SK-N-SH treated with all-trans-retinoic acid at 6 μM for 48 hours (cell line): Measurements from ENCODE around the gene CGRRF1.

Source experiments
- ATAC-seq: fragments of 200-7000 bp; cut with Tn5 transposase; 3 replicates; pipeline ENCODE4 v1.9.1; 2020; ENCODE audit warnings: mild to moderate bottlenecking, moderate library complexity
- ARNTL ChIP-seq: fragments of 450-650 bp; formaldehyde crosslinking; IDR thresholded peaks from 2 replicates; pipeline ENCODE4 v1.5.0; 2020; ENCODE audit warnings: low read depth, mild to moderate bottlenecking, moderate library complexity, borderline replicate concordance
- BACH2 ChIP-seq: fragments of 250-450 bp; sonication (Bioruptor Pico); IDR thresholded peaks from 2 replicates; pipeline ENCODE4 v1.9.0; 2021; ENCODE audit warnings: mild to moderate bottlenecking, borderline replicate concordance
- CSDC2 ChIP-seq: fragments of 250-450 bp; sonication (Bioruptor Pico); IDR thresholded peaks from 2 replicates; pipeline ENCODE4 v1.5.0; 2020; ENCODE audit warnings: mild to moderate bottlenecking, moderate library complexity
- ESRRG ChIP-seq: fragments of 250-450 bp; sonication (Bioruptor Pico); IDR thresholded peaks from 2 replicates; pipeline ENCODE4 v1.6.1; 2021; ENCODE audit warnings: mild to moderate bottlenecking
- GLIS3 ChIP-seq: fragments of 250-450 bp; sonication (Bioruptor Pico); IDR thresholded peaks from 2 replicates; pipeline ENCODE4 v1.5.0; 2020; ENCODE audit warnings: mild to moderate bottlenecking, moderate library complexity
- OSR1 ChIP-seq: fragments of 250-450 bp; sonication (Bioruptor Pico); IDR thresholded peaks from 2 replicates; pipeline ENCODE4 v1.8.0; 2022; ENCODE audit warnings: moderate library complexity, mild to moderate bottlenecking, inconsistent platforms
- PPARA ChIP-seq: fragments of 250-450 bp; sonication (Bioruptor Pico); IDR thresholded peaks from 2 replicates; pipeline ENCODE4 v1.5.0; 2020; ENCODE audit warnings: mild to moderate bottlenecking, borderline replicate concordance
- RARB ChIP-seq: fragments of 250-450 bp; sonication (Bioruptor Pico); IDR thresholded peaks from 2 replicates; pipeline ENCODE4 v1.8.0; 2021; ENCODE audit warnings: mild to moderate bottlenecking, moderate library complexity
- SNAI2 ChIP-seq: fragments of 250-450 bp; sonication (Bioruptor Pico); IDR thresholded peaks from 2 replicates; pipeline ENCODE4 v1.5.0; 2020; ENCODE audit warnings: mild to moderate bottlenecking, moderate library complexity
- TCF4 ChIP-seq: fragments of 250-450 bp; sonication (Bioruptor Pico); IDR thresholded peaks from 2 replicates; pipeline ENCODE4 v1.8.0; 2021; ENCODE audit warnings: mild to moderate bottlenecking, moderate library complexity, borderline replicate concordance
- TOX ChIP-seq: fragments of 250-450 bp; sonication (Bioruptor Pico); IDR thresholded peaks from 2 replicates; pipeline ENCODE4 v1.8.0; 2021; ENCODE audit warnings: mild to moderate bottlenecking, moderate library complexity, borderline replicate concordance
- ZC3H10 ChIP-seq: fragments of 250-450 bp; sonication (Bioruptor Pico); IDR thresholded peaks from 2 replicates; pipeline ENCODE4 v1.5.1; 2021; ENCODE audit warnings: mild to moderate bottlenecking, moderate library complexity
- ZFP3 ChIP-seq: fragments of 250-450 bp; sonication (Bioruptor Pico); IDR thresholded peaks from 2 replicates; pipeline ENCODE4 v1.5.0; 2020; ENCODE audit warnings: mild to moderate bottlenecking, moderate library complexity
- ZFP30 ChIP-seq: fragments of 450-650 bp; formaldehyde crosslinking; IDR thresholded peaks from 2 replicates; pipeline ENCODE4 v1.5.0; 2022; ENCODE audit warnings: mild to moderate bottlenecking, moderate library complexity
- ZNF565 ChIP-seq: fragments of 450-650 bp; formaldehyde crosslinking; conservative IDR thresholded peaks from 2 replicates; pipeline ENCODE4 v1.5.0; 2020; ENCODE audit warnings: low read depth, mild to moderate bottlenecking, moderate library complexity
- ZNF70 ChIP-seq: fragments of 450-650 bp; formaldehyde crosslinking; IDR thresholded peaks from 2 replicates; pipeline ENCODE4 v1.5.0; 2020; ENCODE audit warnings: mild to moderate bottlenecking, moderate library complexity
- ZNF8 ChIP-seq: fragments of 450-650 bp; formaldehyde crosslinking; IDR thresholded peaks from 2 replicates; pipeline ENCODE4 v1.5.0; 2020; ENCODE audit warnings: mild to moderate bottlenecking, moderate library complexity
- TF ChIP-seq, protein P1 (sequence below): fragments of 250-450 bp; sonication (Bioruptor Pico); IDR thresholded peaks from 2 replicates; pipeline ENCODE4 v1.5.0; 2020; ENCODE audit warnings: mild to moderate bottlenecking, moderate library complexity
- TF ChIP-seq, protein P2 (sequence below): fragments of 250-450 bp; sonication (Bioruptor Pico); IDR thresholded peaks from 2 replicates; pipeline ENCODE4 v1.5.1; 2021; ENCODE audit warnings: mild to moderate bottlenecking, moderate library complexity
- TF ChIP-seq, protein P3 (sequence below): fragments of 250-450 bp; sonication (Bioruptor Pico); IDR thresholded peaks from 2 replicates; pipeline ENCODE4 v1.8.0; 2021; ENCODE audit warnings: low read depth, mild to moderate bottlenecking, moderate library complexity, borderline replicate concordance
- TF ChIP-seq, protein P4 (sequence below): fragments of 250-450 bp; sonication (Bioruptor Pico); IDR thresholded peaks from 2 replicates; pipeline ENCODE4 v1.8.0; 2020; ENCODE audit warnings: mild to moderate bottlenecking, moderate library complexity, borderline replicate concordance

Gene CGRRF1

DNA sequence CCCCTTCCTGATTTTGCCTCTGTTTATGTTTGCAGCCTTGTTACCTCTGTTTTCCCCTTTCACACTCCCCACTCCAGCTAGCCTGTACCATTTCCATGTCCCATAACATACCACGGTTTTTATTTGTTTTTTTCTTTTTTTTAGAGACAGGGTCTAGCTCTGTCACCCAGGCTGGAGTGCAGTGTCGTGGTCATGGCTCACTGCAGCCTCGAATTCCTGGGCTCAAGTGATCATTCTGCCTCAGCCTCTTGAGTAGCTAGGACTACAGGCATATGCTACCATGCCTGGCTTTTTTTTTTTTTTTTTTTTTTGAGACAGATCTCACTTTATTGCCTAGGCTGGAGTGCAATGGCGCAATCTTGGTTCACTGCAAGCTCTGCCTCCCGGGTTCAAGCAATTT lies 38.8 kb downstream of the CGRRF1 start (continued):
- TF ChIP-seq ZC3H10 (CRISPR knock-in tag) (no peak), PPARA (CRISPR knock-in tag) (no peak), BACH2 (no peak), ZNF565 (no peak)

DNA sequence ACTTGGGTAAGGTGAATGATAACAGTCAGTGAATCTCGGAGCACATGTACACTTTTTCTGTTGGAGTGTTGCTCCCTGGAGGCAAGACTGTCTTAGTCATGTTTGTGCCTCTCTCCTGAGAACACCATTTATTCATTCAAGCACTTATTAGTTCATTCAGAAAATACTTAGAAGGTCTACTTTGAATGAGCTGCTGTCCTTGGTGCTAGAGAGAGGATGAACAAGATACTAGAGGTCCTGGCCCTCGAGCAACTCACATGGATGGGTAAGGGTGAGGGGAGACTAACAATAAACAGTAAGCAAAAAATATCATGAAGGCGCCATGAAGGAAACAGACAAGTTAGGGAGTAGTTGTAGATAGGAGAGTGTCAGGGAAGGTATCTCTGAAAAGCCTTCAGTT lies 40.2 kb downstream of the CGRRF1 start:
- no peak for ATAC-seq
- TF ChIP-seq CSDC2 (CRISPR knock-in tag) (no peak), BACH2 (no peak), SNAI2 (no peak), GLIS3 (CRISPR knock-in tag) (no peak), ZNF565 (no peak), ARNTL (CRISPR knock-in tag) (no peak), TOX (CRISPR knock-in tag) (no peak), ZNF70 (CRISPR knock-in tag) (no peak), OSR1 (no peak), PPARA (CRISPR knock-in tag) (no peak)
- TF ChIP-seq, protein P1, sequence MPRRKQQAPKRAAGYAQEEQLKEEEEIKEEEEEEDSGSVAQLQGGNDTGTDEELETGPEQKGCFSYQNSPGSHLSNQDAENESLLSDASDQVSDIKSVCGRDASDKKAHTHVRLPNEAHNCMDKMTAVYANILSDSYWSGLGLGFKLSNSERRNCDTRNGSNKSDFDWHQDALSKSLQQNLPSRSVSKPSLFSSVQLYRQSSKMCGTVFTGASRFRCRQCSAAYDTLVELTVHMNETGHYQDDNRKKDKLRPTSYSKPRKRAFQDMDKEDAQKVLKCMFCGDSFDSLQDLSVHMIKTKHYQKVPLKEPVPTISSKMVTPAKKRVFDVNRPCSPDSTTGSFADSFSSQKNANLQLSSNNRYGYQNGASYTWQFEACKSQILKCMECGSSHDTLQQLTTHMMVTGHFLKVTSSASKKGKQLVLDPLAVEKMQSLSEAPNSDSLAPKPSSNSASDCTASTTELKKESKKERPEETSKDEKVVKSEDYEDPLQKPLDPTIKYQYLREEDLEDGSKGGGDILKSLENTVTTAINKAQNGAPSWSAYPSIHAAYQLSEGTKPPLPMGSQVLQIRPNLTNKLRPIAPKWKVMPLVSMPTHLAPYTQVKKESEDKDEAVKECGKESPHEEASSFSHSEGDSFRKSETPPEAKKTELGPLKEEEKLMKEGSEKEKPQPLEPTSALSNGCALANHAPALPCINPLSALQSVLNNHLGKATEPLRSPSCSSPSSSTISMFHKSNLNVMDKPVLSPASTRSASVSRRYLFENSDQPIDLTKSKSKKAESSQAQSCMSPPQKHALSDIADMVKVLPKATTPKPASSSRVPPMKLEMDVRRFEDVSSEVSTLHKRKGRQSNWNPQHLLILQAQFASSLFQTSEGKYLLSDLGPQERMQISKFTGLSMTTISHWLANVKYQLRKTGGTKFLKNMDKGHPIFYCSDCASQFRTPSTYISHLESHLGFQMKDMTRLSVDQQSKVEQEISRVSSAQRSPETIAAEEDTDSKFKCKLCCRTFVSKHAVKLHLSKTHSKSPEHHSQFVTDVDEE: no peak

DNA sequence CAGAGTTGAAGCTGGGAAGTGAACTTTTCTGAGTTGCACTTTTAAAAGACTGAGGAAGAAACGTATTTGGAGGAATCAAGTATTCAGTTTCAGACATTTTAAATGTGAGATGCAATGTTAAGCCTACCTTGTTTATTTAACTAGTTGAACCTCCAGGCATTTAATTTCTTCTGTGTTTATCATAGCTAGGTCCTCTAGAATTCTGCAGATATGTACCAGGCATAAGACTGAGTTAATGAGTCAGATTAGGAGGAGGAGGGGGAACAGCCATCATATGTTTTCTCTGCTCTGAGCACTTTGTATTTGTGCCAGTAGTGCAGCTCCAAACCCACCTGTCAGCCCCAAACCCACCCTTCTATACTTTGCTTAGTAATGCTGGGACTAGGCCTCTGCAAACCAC lies 40.8 kb downstream of the CGRRF1 start:
- no peak for ATAC-seq
- TF ChIP-seq ZFP30 (no peak), ZNF8 (no peak), SNAI2 (no peak), ESRRG (no peak)
- TF ChIP-seq, protein P2, sequence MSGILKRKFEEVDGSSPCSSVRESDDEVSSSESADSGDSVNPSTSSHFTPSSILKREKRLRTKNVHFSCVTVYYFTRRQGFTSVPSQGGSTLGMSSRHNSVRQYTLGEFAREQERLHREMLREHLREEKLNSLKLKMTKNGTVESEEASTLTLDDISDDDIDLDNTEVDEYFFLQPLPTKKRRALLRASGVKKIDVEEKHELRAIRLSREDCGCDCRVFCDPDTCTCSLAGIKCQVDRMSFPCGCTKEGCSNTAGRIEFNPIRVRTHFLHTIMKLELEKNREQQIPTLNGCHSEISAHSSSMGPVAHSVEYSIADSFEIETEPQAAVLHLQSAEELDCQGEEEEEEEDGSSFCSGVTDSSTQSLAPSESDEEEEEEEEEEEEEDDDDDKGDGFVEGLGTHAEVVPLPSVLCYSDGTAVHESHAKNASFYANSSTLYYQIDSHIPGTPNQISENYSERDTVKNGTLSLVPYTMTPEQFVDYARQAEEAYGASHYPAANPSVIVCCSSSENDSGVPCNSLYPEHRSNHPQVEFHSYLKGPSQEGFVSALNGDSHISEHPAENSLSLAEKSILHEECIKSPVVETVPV (CRISPR knock-in tag): no peak
- TF ChIP-seq, all 23 proteins: peak for 0

DNA sequence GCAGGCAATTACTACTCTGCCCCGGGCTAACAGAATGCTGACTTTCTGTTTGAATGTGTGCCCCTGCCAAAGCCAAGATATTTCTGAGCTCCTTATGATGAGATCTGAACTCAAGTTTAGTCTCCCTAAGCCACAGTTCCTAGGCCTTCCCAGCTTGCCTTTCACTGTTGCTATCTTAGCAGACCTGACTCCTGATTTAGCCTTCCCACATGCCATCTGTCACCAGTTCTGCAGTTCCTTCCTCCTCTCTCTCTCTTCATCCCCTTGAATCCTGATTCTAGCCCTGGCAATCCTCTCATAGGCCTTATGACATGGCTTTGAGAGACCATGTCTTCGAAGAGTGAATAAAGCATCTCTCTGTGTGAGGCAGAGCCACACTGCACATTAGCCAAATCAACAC lies 44.7 kb downstream of the CGRRF1 start:
- no peak for TF ChIP-seq RARB (CRISPR knock-in tag)
- no peak for TF ChIP-seq BACH2
- TF ChIP-seq, protein P3, sequence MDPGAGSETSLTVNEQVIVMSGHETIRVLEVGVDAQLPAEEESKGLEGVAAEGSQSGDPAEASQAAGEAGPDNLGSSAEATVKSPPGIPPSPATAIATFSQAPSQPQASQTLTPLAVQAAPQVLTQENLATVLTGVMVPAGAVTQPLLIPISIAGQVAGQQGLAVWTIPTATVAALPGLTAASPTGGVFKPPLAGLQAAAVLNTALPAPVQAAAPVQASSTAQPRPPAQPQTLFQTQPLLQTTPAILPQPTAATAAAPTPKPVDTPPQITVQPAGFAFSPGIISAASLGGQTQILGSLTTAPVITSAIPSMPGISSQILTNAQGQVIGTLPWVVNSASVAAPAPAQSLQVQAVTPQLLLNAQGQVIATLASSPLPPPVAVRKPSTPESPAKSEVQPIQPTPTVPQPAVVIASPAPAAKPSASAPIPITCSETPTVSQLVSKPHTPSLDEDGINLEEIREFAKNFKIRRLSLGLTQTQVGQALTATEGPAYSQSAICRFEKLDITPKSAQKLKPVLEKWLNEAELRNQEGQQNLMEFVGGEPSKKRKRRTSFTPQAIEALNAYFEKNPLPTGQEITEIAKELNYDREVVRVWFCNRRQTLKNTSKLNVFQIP (CRISPR knock-in tag): no peak
- no peak for TF ChIP-seq ZNF8
- TF ChIP-seq, protein P2 (CRISPR knock-in tag): no peak
- no peak for TF ChIP-seq ESRRG
- TF ChIP-seq TCF4 (CRISPR knock-in tag): no peak
- TF ChIP-seq CSDC2 (CRISPR knock-in tag): no peak
- no peak for TF ChIP-seq SNAI2

DNA sequence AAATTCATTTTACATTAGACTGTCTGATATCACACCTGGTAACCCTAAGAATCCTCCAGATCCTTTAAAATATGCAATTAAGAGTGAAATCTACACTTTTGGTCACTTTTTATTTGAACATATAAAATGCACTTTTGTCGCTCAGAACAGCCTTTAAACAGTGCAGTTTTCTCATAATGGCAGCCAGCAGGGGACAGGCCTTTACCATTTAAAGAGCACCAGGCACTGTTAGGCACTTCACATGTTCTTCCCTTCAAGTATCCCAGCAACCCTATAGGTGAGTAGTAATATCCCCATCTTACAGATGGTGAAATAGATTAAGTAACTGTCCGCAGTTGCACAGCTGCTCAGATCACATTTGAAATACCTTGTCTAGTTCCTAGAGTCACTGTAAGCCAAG lies 45.9 kb downstream of the CGRRF1 start:
- ATAC-seq: peak; percentile 73; the same call in 2 of the 3 replicates
- TF ChIP-seq ZNF8: no peak
- TF ChIP-seq CSDC2 (CRISPR knock-in tag): no peak
- TF ChIP-seq BACH2: no peak
- no peak for TF ChIP-seq PPARA (CRISPR knock-in tag)
- TF ChIP-seq, protein P3 (CRISPR knock-in tag): no peak
- TF ChIP-seq, protein P1: no peak
- TF ChIP-seq ZC3H10 (CRISPR knock-in tag): no peak
- TF ChIP-seq TOX (CRISPR knock-in tag): no peak
- no peak for TF ChIP-seq ZFP3
- TF ChIP-seq TCF4 (CRISPR knock-in tag): no peak
- TF ChIP-seq, protein P4, sequence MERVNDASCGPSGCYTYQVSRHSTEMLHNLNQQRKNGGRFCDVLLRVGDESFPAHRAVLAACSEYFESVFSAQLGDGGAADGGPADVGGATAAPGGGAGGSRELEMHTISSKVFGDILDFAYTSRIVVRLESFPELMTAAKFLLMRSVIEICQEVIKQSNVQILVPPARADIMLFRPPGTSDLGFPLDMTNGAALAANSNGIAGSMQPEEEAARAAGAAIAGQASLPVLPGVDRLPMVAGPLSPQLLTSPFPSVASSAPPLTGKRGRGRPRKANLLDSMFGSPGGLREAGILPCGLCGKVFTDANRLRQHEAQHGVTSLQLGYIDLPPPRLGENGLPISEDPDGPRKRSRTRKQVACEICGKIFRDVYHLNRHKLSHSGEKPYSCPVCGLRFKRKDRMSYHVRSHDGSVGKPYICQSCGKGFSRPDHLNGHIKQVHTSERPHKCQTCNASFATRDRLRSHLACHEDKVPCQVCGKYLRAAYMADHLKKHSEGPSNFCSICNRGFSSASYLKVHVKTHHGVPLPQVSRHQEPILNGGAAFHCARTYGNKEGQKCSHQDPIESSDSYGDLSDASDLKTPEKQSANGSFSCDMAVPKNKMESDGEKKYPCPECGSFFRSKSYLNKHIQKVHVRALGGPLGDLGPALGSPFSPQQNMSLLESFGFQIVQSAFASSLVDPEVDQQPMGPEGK (CRISPR knock-in tag): no peak

More for the DNA sequence above, 44.7 kb downstream of the CGRRF1 start:
- ATAC-seq: no peak
